ENCODE results near the gene EIF4EBP2. TPM values are rescaled to one million over a fixed set of nuclear protein-coding genes. Genes with fewer than 3 reads are reported as not detected.
A peak's percentile ranks its signal among the peaks of the same experiment; 100 is the strongest.

EIF4EBP2 gene
- total and polyA plus RNA-seq, 9 donors = 37.7 to 99.2 (median 72.5) TPM

- Histone ChIP-seq H3K27me3 (no peaks in the 10 kb centered on the region), H3K36me3 (no peaks in the 10 kb centered on the region), H3K27ac (peak overlapping the region; percentile 95 to 98), H3K4me3 (peak overlapping the region; percentile 100), H3K9me3 (no peaks in the 10 kb centered on the region), H3K4me1 (ENCODE audit: insufficient read depth) (peaks cover 7% of the 10 kb centered on the region)
- TF ChIP-seq CTCF (IDR thresholded peaks at IDR 0.05) (no peak), POLR2A (IDR thresholded peaks at IDR 0.05) (peak; percentile 48)
- intact Hi-C loops (cut with DNase I) = loop anchor here in 1 of 4 donors (2.0 kb wide), 1 partner anchor 22 kb away; the partner anchor contains the start of gene LRRC20
- 0 to 1% (median 1%) methylated on average over 18 of the region's 18 CpGs for WGBS, 3 donors
- DNase-seq = peak; percentile 76 to 90 (median 81)
Measured at GRCh38 chr10:70405037-70405824, 1.3 kb downstream of the EIF4EBP2 start.

GRCh38 chr10:70409772-70410171 lies 5.8 kb downstream of the EIF4EBP2 start:
- Histone ChIP-seq H3K27ac (no peak overlapping the region), H3K9me3 (no peaks in the 10 kb centered on the region), H3K4me3 (no peak overlapping the region), H3K36me3 (no peaks in the 10 kb centered on the region), H3K4me1 (ENCODE audit: insufficient read depth) (peaks cover 16% of the 10 kb centered on the region), H3K27me3 (no peaks in the 10 kb centered on the region)
- intact Hi-C loops (cut with DNase I) = no loop called here
- 94 to 100% (median 99%) methylated on average over 3 of the region's 3 CpGs for WGBS, 3 donors
- TF ChIP-seq CTCF (IDR thresholded peaks at IDR 0.05) = no peak
- no peak for TF ChIP-seq POLR2A (IDR thresholded peaks at IDR 0.05)
- no peak for DNase-seq

GRCh38 chr10:70410608-70411007 lies 6.7 kb downstream of the EIF4EBP2 start:
- Histone ChIP-seq H3K9me3 (no peaks in the 10 kb centered on the region), H3K4me3 (no peak overlapping the region), H3K27ac (no peak overlapping the region), H3K27me3 (no peaks in the 10 kb centered on the region), H3K4me1 (ENCODE audit: insufficient read depth) (peaks cover 18% of the 10 kb centered on the region), H3K36me3 (no peaks in the 10 kb centered on the region)
- 23 to 33% (median 31%) methylated on average over 1 of the region's 1 CpG for WGBS, 3 donors
- intact Hi-C loops (cut with DNase I) = no loop called here
- no peak for DNase-seq
- TF ChIP-seq EP300 (IDR thresholded peaks at IDR 0.05) (no peak), POLR2A (IDR thresholded peaks at IDR 0.05) (no peak), CTCF (IDR thresholded peaks at IDR 0.05) (no peak)

GRCh38 chr10:70412356-70412755 lies 8.4 kb downstream of the EIF4EBP2 start:
- DNase-seq = no peak
- Histone ChIP-seq H3K4me1 (ENCODE audit: insufficient read depth) (peaks cover 14% of the 10 kb centered on the region), H3K36me3 (no peaks in the 10 kb centered on the region), H3K27ac (no peak overlapping the region), H3K4me3 (no peak overlapping the region), H3K9me3 (no peaks in the 10 kb centered on the region), H3K27me3 (no peaks in the 10 kb centered on the region)
- WGBS, 3 donors = 80 to 87% (median 81%) methylated on average over 4 of the region's 4 CpGs
- intact Hi-C loops (cut with DNase I) = no loop called here
- no peak for TF ChIP-seq EP300 (IDR thresholded peaks at IDR 0.05)
- TF ChIP-seq POLR2A (IDR thresholded peaks at IDR 0.05) = no peak
- no peak for TF ChIP-seq CTCF (IDR thresholded peaks at IDR 0.05)
